Liver (tissue), 3 donors: ENCODE results near the gene TMEM161A.

ENCODE experiments used
- EGR1 ChIP-seq, 2 donors: IDR thresholded peaks; 2 replicates each; pipeline ENCODE4 v1.6.1; 2016 to 2018; ENCODE audit warnings: antibody characterized with exemption in 2 of 2, low read depth in 2 of 2
- FOXA1 ChIP-seq: IDR thresholded peaks from 2 replicates; pipeline ENCODE4 v1.6.1; 2016; ENCODE audit warnings: antibody characterized with exemption
- GABPA ChIP-seq, 2 donors: IDR thresholded peaks in 1 of 2; conservative IDR thresholded peaks in 1 of 2; 2 replicates each; pipeline ENCODE4 v1.6.1; 2016; ENCODE audit warnings: antibody characterized with exemption in 2 of 2, mild to moderate bottlenecking in 1 of 2, moderate library complexity in 1 of 2
- SP1 ChIP-seq: IDR thresholded peaks from 2 replicates; pipeline ENCODE4 v1.6.1; 2018; ENCODE audit warnings: antibody characterized with exemption, mild to moderate bottlenecking
- TAF1 ChIP-seq: conservative IDR thresholded peaks from 2 replicates; pipeline ENCODE4 v1.6.1; 2016; ENCODE audit warnings: antibody characterized with exemption, mild to moderate bottlenecking
- TF ChIP-seq, protein P1 (sequence below): fragments of 150-350 bp; IDR thresholded peaks from 2 replicates; pipeline ENCODE4 v1.5.1; 2017; ENCODE audit warnings: improper control_type of control experiment, low read depth, low read length; ENCODE audit not compliant: missing input control
- TF ChIP-seq, protein P2 (sequence below): IDR thresholded peaks from 2 replicates; pipeline ENCODE4 v1.6.1; 2016; ENCODE audit warnings: antibody characterized with exemption
- donor health status: healthy.
- donor health status: healthy.

DNA sequence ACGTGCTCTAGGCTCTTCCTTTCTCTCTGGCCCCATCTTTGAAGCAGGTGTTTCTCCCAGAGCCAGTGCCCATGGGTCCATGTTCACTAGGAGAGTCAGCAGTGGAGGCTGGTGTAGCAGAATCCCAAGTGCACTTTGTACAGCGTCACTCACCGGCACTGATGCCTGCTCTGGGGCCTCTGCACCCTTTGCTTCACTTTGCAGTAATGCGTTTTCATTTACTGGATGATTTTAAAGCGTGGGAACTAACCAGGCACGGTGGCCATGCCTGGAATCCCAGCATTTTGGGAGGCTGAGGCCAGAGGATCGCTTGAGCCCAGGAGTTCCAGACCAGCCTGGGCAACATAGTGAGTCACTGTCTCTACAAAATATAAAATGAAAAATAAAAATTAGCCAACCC lies 43.8 kb downstream of the TMEM161A start:
- TF ChIP-seq SP1 (peak; percentile 31), FOXA1 (no peak), GABPA (IDR thresholded peaks at IDR 0.05 in 1 of 2, conservative IDR thresholded peaks at IDR 0.05 in 1 of 2) (no peak), TAF1 (no peak), EGR1 (IDR thresholded peaks at IDR 0.05; ENCODE audit: low read depth in 2 of 2) (no peak)
- TF ChIP-seq, protein P1, sequence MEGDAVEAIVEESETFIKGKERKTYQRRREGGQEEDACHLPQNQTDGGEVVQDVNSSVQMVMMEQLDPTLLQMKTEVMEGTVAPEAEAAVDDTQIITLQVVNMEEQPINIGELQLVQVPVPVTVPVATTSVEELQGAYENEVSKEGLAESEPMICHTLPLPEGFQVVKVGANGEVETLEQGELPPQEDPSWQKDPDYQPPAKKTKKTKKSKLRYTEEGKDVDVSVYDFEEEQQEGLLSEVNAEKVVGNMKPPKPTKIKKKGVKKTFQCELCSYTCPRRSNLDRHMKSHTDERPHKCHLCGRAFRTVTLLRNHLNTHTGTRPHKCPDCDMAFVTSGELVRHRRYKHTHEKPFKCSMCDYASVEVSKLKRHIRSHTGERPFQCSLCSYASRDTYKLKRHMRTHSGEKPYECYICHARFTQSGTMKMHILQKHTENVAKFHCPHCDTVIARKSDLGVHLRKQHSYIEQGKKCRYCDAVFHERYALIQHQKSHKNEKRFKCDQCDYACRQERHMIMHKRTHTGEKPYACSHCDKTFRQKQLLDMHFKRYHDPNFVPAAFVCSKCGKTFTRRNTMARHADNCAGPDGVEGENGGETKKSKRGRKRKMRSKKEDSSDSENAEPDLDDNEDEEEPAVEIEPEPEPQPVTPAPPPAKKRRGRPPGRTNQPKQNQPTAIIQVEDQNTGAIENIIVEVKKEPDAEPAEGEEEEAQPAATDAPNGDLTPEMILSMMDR: no peak
- TF ChIP-seq, protein P2, sequence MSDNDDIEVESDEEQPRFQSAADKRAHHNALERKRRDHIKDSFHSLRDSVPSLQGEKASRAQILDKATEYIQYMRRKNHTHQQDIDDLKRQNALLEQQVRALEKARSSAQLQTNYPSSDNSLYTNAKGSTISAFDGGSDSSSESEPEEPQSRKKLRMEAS: no peak
